ENCODE measurements around the gene C19orf67.

The C19orf67 gene

GRCh38 chr19:14114439-14114838, 28.9 kb upstream of the C19orf67 start:
- Mint-ChIP-seq H3K27ac (no peak overlapping the region), H3K9me3 (no peaks in the 10 kb centered on the region), H3K4me3 (no peak overlapping the region), H3K4me1 (ENCODE audit: low read depth) (peaks cover 48% of the 10 kb centered on the region), H3K27me3 (no peaks in the 10 kb centered on the region), H3K36me3 (ENCODE audit: low read depth) (peaks cover 6% of the 10 kb centered on the region)

DNA sequence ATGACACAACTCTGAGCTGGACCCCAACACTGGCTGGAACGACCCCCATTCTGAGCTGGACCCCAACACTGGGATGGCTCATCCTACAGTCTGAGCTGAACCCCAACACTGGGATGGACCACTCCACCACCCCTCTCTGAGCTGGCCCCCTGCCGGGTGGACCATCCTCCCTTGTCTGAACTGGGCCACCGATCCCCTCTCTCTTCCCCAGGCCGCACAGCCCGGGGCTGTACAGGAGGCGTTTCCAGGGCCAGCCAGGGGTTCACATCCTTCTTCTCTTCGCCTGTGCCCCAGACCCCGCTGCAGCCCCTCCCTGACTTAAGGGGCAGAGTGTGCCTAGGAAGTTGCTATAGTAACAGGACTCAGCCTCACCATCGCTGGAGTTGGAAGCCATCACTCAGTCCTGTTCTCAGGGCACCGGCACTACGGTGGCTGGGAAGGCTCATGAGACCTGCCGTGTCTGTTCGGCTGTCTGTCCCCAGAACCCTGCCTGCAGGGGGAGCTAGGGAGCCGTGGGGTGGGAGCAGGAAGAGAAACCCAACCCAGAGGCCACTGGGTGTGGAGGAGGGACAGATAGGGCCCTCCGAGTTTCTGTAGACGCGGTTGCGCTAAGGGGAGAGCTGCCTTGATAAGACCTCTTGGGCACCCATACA, 28.3 kb upstream of the C19orf67 start:
- H3K27ac Mint-ChIP-seq = no peak overlapping the region
- no peaks in the 10 kb centered on the region for H3K9me3 Mint-ChIP-seq

GRCh38 chr19:14112809-14113385, 27.3 kb upstream of the C19orf67 start:
- Mint-ChIP-seq H3K27me3 (no peaks in the 10 kb centered on the region), H3K36me3 (ENCODE audit: low read depth) (no peaks in the 10 kb centered on the region), H3K4me3 (no peak overlapping the region), H3K4me1 (ENCODE audit: low read depth) (peaks cover 37% of the 10 kb centered on the region), H3K27ac (no peak overlapping the region), H3K9me3 (no peaks in the 10 kb centered on the region)

More for the DNA sequence above, 28.3 kb upstream of the C19orf67 start:
- Mint-ChIP-seq H3K4me3 (no peak overlapping the region), H3K36me3 (ENCODE audit: low read depth) (peaks cover 2% of the 10 kb centered on the region), H3K27me3 (no peaks in the 10 kb centered on the region), H3K4me1 (ENCODE audit: low read depth) (peaks cover 43% of the 10 kb centered on the region)

GRCh38 chr19:14112051-14112808, 26.6 kb upstream of the C19orf67 start:
- H3K4me3 Mint-ChIP-seq = no peak overlapping the region
- peaks cover 37% of the 10 kb centered on the region for H3K4me1 Mint-ChIP-seq (ENCODE audit: low read depth)
- H3K27me3 Mint-ChIP-seq = no peaks in the 10 kb centered on the region
- no peaks in the 10 kb centered on the region for H3K36me3 Mint-ChIP-seq (ENCODE audit: low read depth)
- H3K27ac Mint-ChIP-seq = no peak overlapping the region
- no peaks in the 10 kb centered on the region for H3K9me3 Mint-ChIP-seq

- Mint-ChIP-seq H3K27ac (no peak overlapping the region), H3K4me3 (no peak overlapping the region), H3K27me3 (no peaks in the 10 kb centered on the region), H3K36me3 (ENCODE audit: low read depth) (no peaks in the 10 kb centered on the region), H3K9me3 (no peaks in the 10 kb centered on the region), H3K4me1 (ENCODE audit: low read depth) (peaks cover 32% of the 10 kb centered on the region)
Measured at GRCh38 chr19:14111486-14111885, 25.9 kb upstream of the C19orf67 start.

DNA sequence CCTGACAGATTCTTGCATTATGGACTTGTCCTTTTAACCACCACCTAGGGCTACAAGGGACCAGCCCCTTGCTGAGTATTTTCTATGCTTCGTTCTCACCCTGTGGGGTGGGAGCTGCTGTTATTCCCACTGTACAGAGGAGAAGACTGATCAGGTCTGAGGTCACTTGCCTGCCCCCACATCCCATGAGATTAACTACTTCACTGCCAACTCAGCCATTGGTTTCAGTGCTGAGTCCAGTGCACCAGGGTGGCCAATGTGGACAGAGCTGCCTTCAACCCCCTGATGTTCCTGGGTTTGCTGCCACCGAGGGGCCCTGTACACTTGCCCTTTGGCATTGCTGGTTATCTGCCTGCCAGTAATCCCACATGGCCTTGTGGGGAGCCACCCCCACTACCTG, 25.1 kb upstream of the C19orf67 start:
- H3K9me3 Mint-ChIP-seq = no peaks in the 10 kb centered on the region
- H3K27ac Mint-ChIP-seq = no peak overlapping the region
- H3K4me3 Mint-ChIP-seq = no peak overlapping the region
- H3K27me3 Mint-ChIP-seq = no peaks in the 10 kb centered on the region
- no peaks in the 10 kb centered on the region for H3K36me3 Mint-ChIP-seq (ENCODE audit: low read depth)
- H3K4me1 Mint-ChIP-seq (ENCODE audit: low read depth) = peaks cover 24% of the 10 kb centered on the region

- Mint-ChIP-seq H3K4me3 (no peak overlapping the region), H3K27ac (no peak overlapping the region), H3K4me1 (ENCODE audit: low read depth) (peaks cover 6% of the 10 kb centered on the region), H3K27me3 (no peaks in the 10 kb centered on the region), H3K9me3 (no peaks in the 10 kb centered on the region), H3K36me3 (ENCODE audit: low read depth) (peaks cover 4% of the 10 kb centered on the region)
Measured at GRCh38 chr19:14107581-14108461, 22.2 kb upstream of the C19orf67 start.

- no peaks in the 10 kb centered on the region for H3K27me3 Mint-ChIP-seq
- peaks cover 3% of the 10 kb centered on the region for H3K4me1 Mint-ChIP-seq (ENCODE audit: low read depth)
- no peak overlapping the region for H3K4me3 Mint-ChIP-seq
- no peaks in the 10 kb centered on the region for H3K9me3 Mint-ChIP-seq
- no peak overlapping the region for H3K27ac Mint-ChIP-seq
- peaks cover 4% of the 10 kb centered on the region for H3K36me3 Mint-ChIP-seq (ENCODE audit: low read depth)
Measured at GRCh38 chr19:14106840-14107239, 21.3 kb upstream of the C19orf67 start.

- H3K36me3 Mint-ChIP-seq (ENCODE audit: low read depth) = peaks cover 6% of the 10 kb centered on the region
- H3K4me1 Mint-ChIP-seq (ENCODE audit: low read depth) = no peaks in the 10 kb centered on the region
- no peak overlapping the region for H3K4me3 Mint-ChIP-seq
- no peaks in the 10 kb centered on the region for H3K9me3 Mint-ChIP-seq
- H3K27ac Mint-ChIP-seq = no peak overlapping the region
- no peaks in the 10 kb centered on the region for H3K27me3 Mint-ChIP-seq
Measured at GRCh38 chr19:14105680-14106079, 20.1 kb upstream of the C19orf67 start.

DNA sequence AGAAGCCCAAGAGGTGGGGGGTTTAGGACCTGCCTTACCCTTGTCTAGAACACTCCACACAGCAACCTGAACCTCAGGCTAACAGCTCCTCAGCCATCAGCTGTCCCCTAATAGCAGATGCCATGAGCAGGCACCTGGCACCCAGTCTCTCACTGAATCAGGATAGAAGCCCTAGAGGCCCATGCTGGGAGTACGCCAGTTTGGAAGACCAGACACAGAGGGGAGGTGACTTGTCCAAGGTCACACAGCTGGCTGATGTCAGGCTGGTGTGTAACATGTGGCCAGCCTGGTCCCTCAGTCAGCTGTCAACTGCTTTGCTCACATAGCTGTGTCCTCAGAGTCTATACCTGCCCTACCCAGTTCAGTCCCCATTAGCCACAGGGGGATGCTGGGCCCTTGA, 17.7 kb upstream of the C19orf67 start:
- peaks cover 8% of the 10 kb centered on the region for H3K36me3 Mint-ChIP-seq (ENCODE audit: low read depth)
- no peak overlapping the region for H3K4me3 Mint-ChIP-seq
- no peaks in the 10 kb centered on the region for H3K27me3 Mint-ChIP-seq
- H3K27ac Mint-ChIP-seq = no peak overlapping the region
- no peaks in the 10 kb centered on the region for H3K4me1 Mint-ChIP-seq (ENCODE audit: low read depth)
- no peaks in the 10 kb centered on the region for H3K9me3 Mint-ChIP-seq

GRCh38 chr19:14102756-14103155, 17.2 kb upstream of the C19orf67 start:
- H3K36me3 Mint-ChIP-seq (ENCODE audit: low read depth) = peaks cover 8% of the 10 kb centered on the region
- no peaks in the 10 kb centered on the region for H3K4me1 Mint-ChIP-seq (ENCODE audit: low read depth)
- H3K9me3 Mint-ChIP-seq = no peaks in the 10 kb centered on the region
- H3K27ac Mint-ChIP-seq = no peak overlapping the region
- no peak overlapping the region for H3K4me3 Mint-ChIP-seq
- no peaks in the 10 kb centered on the region for H3K27me3 Mint-ChIP-seq

- Mint-ChIP-seq H3K27me3 (no peaks in the 10 kb centered on the region), H3K4me3 (no peak overlapping the region), H3K4me1 (ENCODE audit: low read depth) (no peaks in the 10 kb centered on the region), H3K9me3 (no peaks in the 10 kb centered on the region), H3K27ac (no peak overlapping the region), H3K36me3 (ENCODE audit: low read depth) (peaks cover 8% of the 10 kb centered on the region)
Measured at GRCh38 chr19:14102102-14102696, 16.6 kb upstream of the C19orf67 start.

DNA sequence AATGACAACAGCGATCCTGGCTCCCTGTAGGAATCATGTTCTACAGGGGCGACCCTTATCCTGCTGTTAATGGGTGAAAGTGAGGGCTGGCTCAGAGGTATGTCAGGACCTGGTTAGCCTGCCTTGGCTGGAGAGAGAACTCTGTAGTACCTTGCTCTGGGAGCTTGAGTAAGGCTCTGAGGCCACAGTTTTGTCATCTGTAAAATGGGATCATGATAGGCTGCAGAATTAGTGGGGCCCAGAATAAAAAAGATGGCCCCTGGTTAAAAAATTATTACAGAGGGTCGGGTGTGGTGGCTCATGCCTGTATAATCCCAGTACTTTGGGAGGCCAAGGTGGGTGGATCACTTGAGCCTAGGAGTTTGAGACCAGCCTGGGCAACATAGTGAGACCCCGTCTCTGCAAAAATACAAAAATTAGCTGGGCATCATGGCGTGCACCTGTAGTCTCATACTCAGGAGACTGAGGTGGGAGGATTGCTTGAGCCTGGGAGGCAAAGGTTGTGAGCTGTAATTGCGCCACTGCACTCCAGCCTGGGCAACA, 15.5 kb upstream of the C19orf67 start:
- Mint-ChIP-seq H3K36me3 (ENCODE audit: low read depth) (peaks cover 13% of the 10 kb centered on the region), H3K4me1 (ENCODE audit: low read depth) (no peaks in the 10 kb centered on the region), H3K4me3 (no peak overlapping the region), H3K27ac (no peak overlapping the region), H3K27me3 (no peaks in the 10 kb centered on the region), H3K9me3 (no peaks in the 10 kb centered on the region)

- peaks cover 6% of the 10 kb centered on the region for H3K9me3 Mint-ChIP-seq
- H3K4me1 Mint-ChIP-seq (ENCODE audit: low read depth) = no peaks in the 10 kb centered on the region
- no peaks in the 10 kb centered on the region for H3K27me3 Mint-ChIP-seq
- no peak overlapping the region for H3K4me3 Mint-ChIP-seq
- H3K36me3 Mint-ChIP-seq (ENCODE audit: low read depth) = peaks cover 17% of the 10 kb centered on the region
- no peak overlapping the region for H3K27ac Mint-ChIP-seq
Measured at GRCh38 chr19:14097532-14098151, 12.1 kb upstream of the C19orf67 start.

All from stimulated activated naive CD8-positive, alpha-beta T cell treated with anti-CD3 and anti-CD28 coated beads, Interleukin-15, Interleukin-2, amounts not matched to agents 100 ng/mL and 50 ng/mL, for 24 hours (primary cell).